ENCODE data around the gene SYNDIG1. TPM values are rescaled to one million over a fixed set of nuclear protein-coding genes. Genes with fewer than 3 reads are reported as not detected.

The SYNDIG1 gene
- polyA plus RNA-seq, 1 of the 3 experiments (the other 2 are of a cell fraction) = not detected

- TF ChIP-seq, protein P1, sequence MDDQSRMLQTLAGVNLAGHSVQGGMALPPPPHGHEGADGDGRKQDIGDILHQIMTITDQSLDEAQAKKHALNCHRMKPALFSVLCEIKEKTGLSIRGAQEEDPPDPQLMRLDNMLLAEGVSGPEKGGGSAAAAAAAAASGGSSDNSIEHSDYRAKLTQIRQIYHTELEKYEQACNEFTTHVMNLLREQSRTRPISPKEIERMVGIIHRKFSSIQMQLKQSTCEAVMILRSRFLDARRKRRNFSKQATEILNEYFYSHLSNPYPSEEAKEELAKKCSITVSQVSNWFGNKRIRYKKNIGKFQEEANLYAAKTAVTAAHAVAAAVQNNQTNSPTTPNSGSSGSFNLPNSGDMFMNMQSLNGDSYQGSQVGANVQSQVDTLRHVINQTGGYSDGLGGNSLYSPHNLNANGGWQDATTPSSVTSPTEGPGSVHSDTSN (IDR thresholded peaks at IDR 0.05) = no peak
- TF ChIP-seq, protein P2, sequence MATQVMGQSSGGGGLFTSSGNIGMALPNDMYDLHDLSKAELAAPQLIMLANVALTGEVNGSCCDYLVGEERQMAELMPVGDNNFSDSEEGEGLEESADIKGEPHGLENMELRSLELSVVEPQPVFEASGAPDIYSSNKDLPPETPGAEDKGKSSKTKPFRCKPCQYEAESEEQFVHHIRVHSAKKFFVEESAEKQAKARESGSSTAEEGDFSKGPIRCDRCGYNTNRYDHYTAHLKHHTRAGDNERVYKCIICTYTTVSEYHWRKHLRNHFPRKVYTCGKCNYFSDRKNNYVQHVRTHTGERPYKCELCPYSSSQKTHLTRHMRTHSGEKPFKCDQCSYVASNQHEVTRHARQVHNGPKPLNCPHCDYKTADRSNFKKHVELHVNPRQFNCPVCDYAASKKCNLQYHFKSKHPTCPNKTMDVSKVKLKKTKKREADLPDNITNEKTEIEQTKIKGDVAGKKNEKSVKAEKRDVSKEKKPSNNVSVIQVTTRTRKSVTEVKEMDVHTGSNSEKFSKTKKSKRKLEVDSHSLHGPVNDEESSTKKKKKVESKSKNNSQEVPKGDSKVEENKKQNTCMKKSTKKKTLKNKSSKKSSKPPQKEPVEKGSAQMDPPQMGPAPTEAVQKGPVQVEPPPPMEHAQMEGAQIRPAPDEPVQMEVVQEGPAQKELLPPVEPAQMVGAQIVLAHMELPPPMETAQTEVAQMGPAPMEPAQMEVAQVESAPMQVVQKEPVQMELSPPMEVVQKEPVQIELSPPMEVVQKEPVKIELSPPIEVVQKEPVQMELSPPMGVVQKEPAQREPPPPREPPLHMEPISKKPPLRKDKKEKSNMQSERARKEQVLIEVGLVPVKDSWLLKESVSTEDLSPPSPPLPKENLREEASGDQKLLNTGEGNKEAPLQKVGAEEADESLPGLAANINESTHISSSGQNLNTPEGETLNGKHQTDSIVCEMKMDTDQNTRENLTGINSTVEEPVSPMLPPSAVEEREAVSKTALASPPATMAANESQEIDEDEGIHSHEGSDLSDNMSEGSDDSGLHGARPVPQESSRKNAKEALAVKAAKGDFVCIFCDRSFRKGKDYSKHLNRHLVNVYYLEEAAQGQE (IDR thresholded peaks at IDR 0.05; ENCODE audit: low read depth, low read length) = no peak
- TF ChIP-seq, protein P3, sequence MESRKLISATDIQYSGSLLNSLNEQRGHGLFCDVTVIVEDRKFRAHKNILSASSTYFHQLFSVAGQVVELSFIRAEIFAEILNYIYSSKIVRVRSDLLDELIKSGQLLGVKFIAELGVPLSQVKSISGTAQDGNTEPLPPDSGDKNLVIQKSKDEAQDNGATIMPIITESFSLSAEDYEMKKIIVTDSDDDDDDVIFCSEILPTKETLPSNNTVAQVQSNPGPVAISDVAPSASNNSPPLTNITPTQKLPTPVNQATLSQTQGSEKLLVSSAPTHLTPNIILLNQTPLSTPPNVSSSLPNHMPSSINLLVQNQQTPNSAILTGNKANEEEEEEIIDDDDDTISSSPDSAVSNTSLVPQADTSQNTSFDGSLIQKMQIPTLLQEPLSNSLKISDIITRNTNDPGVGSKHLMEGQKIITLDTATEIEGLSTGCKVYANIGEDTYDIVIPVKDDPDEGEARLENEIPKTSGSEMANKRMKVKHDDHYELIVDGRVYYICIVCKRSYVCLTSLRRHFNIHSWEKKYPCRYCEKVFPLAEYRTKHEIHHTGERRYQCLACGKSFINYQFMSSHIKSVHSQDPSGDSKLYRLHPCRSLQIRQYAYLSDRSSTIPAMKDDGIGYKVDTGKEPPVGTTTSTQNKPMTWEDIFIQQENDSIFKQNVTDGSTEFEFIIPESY (IDR thresholded peaks at IDR 0.05; ENCODE audit: borderline replicate concordance, low read depth) = no peak
- TF ChIP-seq, protein P4, sequence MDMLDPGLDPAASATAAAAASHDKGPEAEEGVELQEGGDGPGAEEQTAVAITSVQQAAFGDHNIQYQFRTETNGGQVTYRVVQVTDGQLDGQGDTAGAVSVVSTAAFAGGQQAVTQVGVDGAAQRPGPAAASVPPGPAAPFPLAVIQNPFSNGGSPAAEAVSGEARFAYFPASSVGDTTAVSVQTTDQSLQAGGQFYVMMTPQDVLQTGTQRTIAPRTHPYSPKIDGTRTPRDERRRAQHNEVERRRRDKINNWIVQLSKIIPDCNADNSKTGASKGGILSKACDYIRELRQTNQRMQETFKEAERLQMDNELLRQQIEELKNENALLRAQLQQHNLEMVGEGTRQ (IDR thresholded peaks at IDR 0.05; ENCODE audit: borderline replicate concordance, low read depth, low read length) = no peak
- TF ChIP-seq TCF12 (IDR thresholded peaks at IDR 0.05) = no peak
These were observed 225.5 kb downstream of the SYNDIG1 start (continued) for GRCh38 chr20:24694727-24695528.

- no peak overlapping the region for H2AFZ ChIP-seq (ENCODE audit: low read depth)
- no peaks in the 10 kb centered on the region for H3F3A ChIP-seq (replicated peaks; ENCODE audit: insufficient read depth)
- no peak overlapping the region for H3K9ac ChIP-seq
- no peak for TF ChIP-seq FOXM1 (IDR thresholded peaks at IDR 0.05; ENCODE audit: low read depth)
- WGBS (ENCODE audit: low lambda C conversion rate) = 31% methylated on average over 2 of the region's 2 CpGs
- H3K4me3 ChIP-seq (ENCODE audit: low read depth in 2 of 2, low read length in 1 of 2) = no peak overlapping the region
- H3K27ac ChIP-seq (ENCODE audit: low read depth in 2 of 2, low read length in 1 of 2) = no peak overlapping the region
- no peak overlapping the region for H3K4me2 ChIP-seq
- H4K20me1 ChIP-seq (ENCODE audit: insufficient read depth) = no peaks in the 10 kb centered on the region
- no peaks in the 10 kb centered on the region for H3K9me3 ChIP-seq
- H3K36me3 ChIP-seq (replicated peaks in 1 of 2; ENCODE audit: control insufficient read depth in 1 of 2, insufficient read depth in 2 of 2, low read length in 1 of 2) = no peaks in the 10 kb centered on the region
- peak; percentile 3 for DNase-seq
- no peaks in the 10 kb centered on the region for H3K27me3 ChIP-seq (ENCODE audit: insufficient read depth)
- POLR2A ChIA-PET = no interaction called here
- H3K79me2 ChIP-seq (ENCODE audit: insufficient read depth) = no peaks in the 10 kb centered on the region
- CTCF ChIA-PET = interaction anchor here (1.3 to 1.4 kb wide), 2 partner anchors 107 to 222 kb away, joined by 3 read pairs; no protein-coding TSS in a partner anchor
- no peaks in the 10 kb centered on the region for H3K9me2 ChIP-seq
- H3K4me1 ChIP-seq (ENCODE audit: control insufficient read depth in 1 of 2, insufficient read depth in 2 of 2, low read depth in 1 of 2, low read length in 1 of 2) = no peaks in the 10 kb centered on the region; a peak in 1 of 4 replicates
These were observed 226.2 kb downstream of the SYNDIG1 start for GRCh38 chr20:24695529-24696225.

Measured in SK-N-SH (cell line).